ENCODE results near the gene TIMP2. TPM values are rescaled to one million over a fixed set of nuclear protein-coding genes. Genes with fewer than 3 reads are reported as not detected.
A peak's percentile ranks its signal among the peaks of the same experiment; 100 is the strongest.

The TIMP2 gene
- polyA plus RNA-seq, 4 donors: 12.7 to 84.6 (median 44.0) TPM

DNA sequence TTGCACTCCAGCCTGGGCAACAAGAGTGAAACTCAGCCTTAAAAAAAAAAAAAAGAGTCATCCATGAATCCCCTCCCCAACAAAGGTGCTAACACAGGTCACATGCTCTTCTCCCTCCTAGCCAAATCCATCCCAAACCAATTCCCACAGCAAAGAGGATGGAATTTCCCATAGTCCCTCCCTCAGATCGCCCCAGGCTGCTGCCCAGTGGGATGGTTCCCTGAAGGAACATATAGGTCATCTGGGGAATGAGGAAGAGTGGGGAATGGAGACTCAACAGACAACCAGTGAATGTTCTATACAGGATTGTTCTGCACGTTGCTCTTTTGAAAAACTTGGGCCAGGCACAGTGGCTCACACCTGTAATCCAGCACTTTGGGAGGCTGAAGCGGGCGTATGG lies 36.4 kb upstream of the TIMP2 start:
- FAIRE-seq (no peak), DNase-seq (no peak)
- Histone ChIP-seq H3K4me1 (ENCODE audit: control insufficient read depth in 3 of 3, insufficient read depth in 2 of 3, low read depth in 1 of 3, low read length in 2 of 3) (peaks cover 0 to 41% (median 5%) of the 10 kb centered on the region in 3 donors), H3K27ac (ENCODE audit: low read depth in 1 of 3, low read length in 2 of 3) (peak overlapping the region; percentile 12 to 81 (median 61)), H3K9me3 (ENCODE audit: control insufficient read depth in 2 of 2, insufficient read depth in 1 of 2, low read depth in 1 of 2, low read length in 1 of 2) (no peaks in the 10 kb centered on the region), H3K27me3 (ENCODE audit: control insufficient read depth in 3 of 3, insufficient read depth in 3 of 3, low read length in 3 of 3) (no peaks in the 10 kb centered on the region), H3K4me3 (ENCODE audit: low read depth in 1 of 3, low read length in 3 of 3) (no peak overlapping the region), H3K36me3 (ENCODE audit: control insufficient read depth in 3 of 3, insufficient read depth in 2 of 3, low read depth in 1 of 3, low read length in 3 of 3) (peaks cover 0 to 14% (median 0%) of the 10 kb centered on the region in 3 donors)
- WGBS, 3 donors: 86 to 87% (median 87%) methylated on average over 4 of the region's 4 CpGs

GRCh38 chr17:78960928-78961327 lies 35.7 kb upstream of the TIMP2 start:
- Histone ChIP-seq H3K9me3 (ENCODE audit: control insufficient read depth in 2 of 2, insufficient read depth in 1 of 2, low read depth in 1 of 2, low read length in 1 of 2) (no peaks in the 10 kb centered on the region), H3K36me3 (ENCODE audit: control insufficient read depth in 3 of 3, insufficient read depth in 2 of 3, low read depth in 1 of 3, low read length in 3 of 3) (peaks cover 0 to 9% (median 0%) of the 10 kb centered on the region in 3 donors), H3K4me1 (ENCODE audit: control insufficient read depth in 3 of 3, insufficient read depth in 2 of 3, low read depth in 1 of 3, low read length in 2 of 3) (peaks cover 0 to 41% (median 5%) of the 10 kb centered on the region in 3 donors), H3K27me3 (ENCODE audit: control insufficient read depth in 3 of 3, insufficient read depth in 3 of 3, low read length in 3 of 3) (no peaks in the 10 kb centered on the region), H3K4me3 (ENCODE audit: low read depth in 1 of 3, low read length in 3 of 3) (no peak overlapping the region), H3K27ac (ENCODE audit: low read depth in 1 of 3, low read length in 2 of 3) (peak overlapping the region; percentile 22 to 49 (median 38))
- FAIRE-seq (no peak), DNase-seq (peak; percentile 59 to 71)
- 31 to 62% (median 54%) methylated on average over 5 of the region's 5 CpGs for WGBS, 3 donors

DNA sequence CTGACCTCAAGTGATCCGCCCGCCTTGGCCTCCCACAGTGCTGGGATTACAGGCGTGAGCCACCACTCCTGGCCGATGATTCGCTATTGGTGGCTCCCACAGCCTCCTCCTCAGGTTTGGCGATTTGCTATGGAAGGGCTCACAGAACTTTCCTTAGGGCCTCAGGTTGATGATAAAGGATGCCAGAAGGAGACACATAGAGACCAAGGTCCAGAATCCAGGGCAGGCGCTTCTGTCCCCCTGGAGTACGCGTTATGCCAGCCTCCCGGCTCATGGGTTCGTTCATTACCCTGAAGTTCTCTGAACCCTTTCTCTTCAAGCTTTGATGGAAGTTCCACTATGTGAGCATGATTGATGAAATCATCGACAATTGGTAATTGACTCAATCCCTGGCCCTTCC lies 34.6 kb upstream of the TIMP2 start:
- peak; percentile 49 to 54 for DNase-seq
- no peak overlapping the region for H3K4me3 ChIP-seq (ENCODE audit: low read depth in 1 of 3, low read length in 3 of 3)
- 76 to 91% (median 91%) methylated on average over 12 of the region's 12 CpGs for WGBS, 3 donors
- H3K36me3 ChIP-seq (ENCODE audit: control insufficient read depth in 3 of 3, insufficient read depth in 2 of 3, low read depth in 1 of 3, low read length in 3 of 3): no peaks in the 10 kb centered on the region
- H3K27ac ChIP-seq (ENCODE audit: low read depth in 1 of 3, low read length in 2 of 3): peak overlapping the region in 1 of 3 donors; percentile 39
- H3K9me3 ChIP-seq (ENCODE audit: control insufficient read depth in 2 of 2, insufficient read depth in 1 of 2, low read depth in 1 of 2, low read length in 1 of 2): no peaks in the 10 kb centered on the region
- H3K4me1 ChIP-seq (ENCODE audit: control insufficient read depth in 3 of 3, insufficient read depth in 2 of 3, low read depth in 1 of 3, low read length in 2 of 3): peaks cover 0 to 41% (median 5%) of the 10 kb centered on the region in 3 donors
- no peaks in the 10 kb centered on the region for H3K27me3 ChIP-seq (ENCODE audit: control insufficient read depth in 3 of 3, insufficient read depth in 3 of 3, low read length in 3 of 3)
- no peak for FAIRE-seq

DNA sequence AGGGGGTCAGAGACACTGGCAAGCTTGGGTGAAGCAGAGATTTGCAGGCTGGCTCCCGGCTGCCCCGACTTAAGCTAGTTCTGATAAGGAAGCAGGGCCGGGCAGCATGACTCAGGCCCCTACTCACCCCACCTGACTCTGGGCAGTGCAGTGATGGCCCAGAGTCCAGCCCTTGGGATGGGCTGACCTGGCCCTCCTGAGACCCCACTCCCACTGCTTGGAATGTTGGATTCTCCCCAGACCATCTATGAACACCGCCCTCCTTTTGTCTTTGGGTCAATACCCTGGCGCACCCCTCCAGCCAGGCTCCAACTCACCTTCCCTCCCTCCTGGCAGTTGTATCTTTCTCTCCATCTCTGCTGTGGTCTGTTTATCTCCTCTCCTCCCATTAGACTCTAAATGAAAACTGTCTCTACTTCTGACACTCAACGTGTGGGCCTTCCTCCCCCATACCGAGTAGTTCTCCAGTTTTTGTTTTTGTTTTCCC lies 33.5 kb upstream of the TIMP2 start:
- FAIRE-seq (no peak), DNase-seq (peak; percentile 66 to 80)

GRCh38 chr17:78957128-78957527 lies 31.9 kb upstream of the TIMP2 start:
- no peak overlapping the region for H3K27ac ChIP-seq (ENCODE audit: low read depth in 1 of 3, low read length in 2 of 3)
- WGBS, 3 donors: 68 to 81% (median 71%) methylated on average over 12 of the region's 12 CpGs
- H3K4me1 ChIP-seq (ENCODE audit: control insufficient read depth in 3 of 3, insufficient read depth in 2 of 3, low read depth in 1 of 3, low read length in 2 of 3): peaks cover 0 to 34% (median 5%) of the 10 kb centered on the region in 3 donors
- DNase-seq (no peak), FAIRE-seq (no peak)
- no peak overlapping the region for H3K4me3 ChIP-seq (ENCODE audit: low read depth in 1 of 3, low read length in 3 of 3)
- no peaks in the 10 kb centered on the region for H3K27me3 ChIP-seq (ENCODE audit: control insufficient read depth in 3 of 3, insufficient read depth in 3 of 3, low read length in 3 of 3)
- H3K36me3 ChIP-seq (ENCODE audit: control insufficient read depth in 3 of 3, insufficient read depth in 2 of 3, low read depth in 1 of 3, low read length in 3 of 3): no peaks in the 10 kb centered on the region
- H3K9me3 ChIP-seq (ENCODE audit: control insufficient read depth in 2 of 2, insufficient read depth in 1 of 2, low read depth in 1 of 2, low read length in 1 of 2): no peaks in the 10 kb centered on the region

More for the DNA sequence above, 33.5 kb upstream of the TIMP2 start:
- Histone ChIP-seq H3K27me3 (ENCODE audit: control insufficient read depth in 3 of 3, insufficient read depth in 3 of 3, low read length in 3 of 3) (no peaks in the 10 kb centered on the region), H3K36me3 (ENCODE audit: control insufficient read depth in 3 of 3, insufficient read depth in 2 of 3, low read depth in 1 of 3, low read length in 3 of 3) (no peaks in the 10 kb centered on the region), H3K27ac (ENCODE audit: low read depth in 1 of 3, low read length in 2 of 3) (peak overlapping the region in 2 of 3 donors; percentile 1 to 25), H3K4me3 (ENCODE audit: low read depth in 1 of 3, low read length in 3 of 3) (no peak overlapping the region), H3K9me3 (ENCODE audit: control insufficient read depth in 2 of 2, insufficient read depth in 1 of 2, low read depth in 1 of 2, low read length in 1 of 2) (no peaks in the 10 kb centered on the region), H3K4me1 (ENCODE audit: control insufficient read depth in 3 of 3, insufficient read depth in 2 of 3, low read depth in 1 of 3, low read length in 2 of 3) (peaks cover 0 to 40% (median 5%) of the 10 kb centered on the region in 3 donors)
- WGBS, 3 donors: 64 to 74% (median 67%) methylated on average over 6 to 7 of the region's 7 CpGs

- no peak for DNase-seq
- Histone ChIP-seq H3K27me3 (ENCODE audit: control insufficient read depth in 3 of 3, insufficient read depth in 3 of 3, low read length in 3 of 3) (no peaks in the 10 kb centered on the region), H3K4me1 (ENCODE audit: control insufficient read depth in 3 of 3, insufficient read depth in 2 of 3, low read depth in 1 of 3, low read length in 2 of 3) (peaks cover 2 to 31% (median 2%) of the 10 kb centered on the region in 3 donors), H3K9me3 (ENCODE audit: control insufficient read depth in 2 of 2, insufficient read depth in 1 of 2, low read depth in 1 of 2, low read length in 1 of 2) (peaks cover 0 to under 1% of the 10 kb centered on the region in 2 donors), H3K4me3 (ENCODE audit: low read depth in 1 of 3, low read length in 3 of 3) (no peak overlapping the region), H3K36me3 (ENCODE audit: control insufficient read depth in 3 of 3, insufficient read depth in 2 of 3, low read depth in 1 of 3, low read length in 3 of 3) (no peaks in the 10 kb centered on the region), H3K27ac (ENCODE audit: low read depth in 1 of 3, low read length in 2 of 3) (no peak overlapping the region)
- FAIRE-seq: no peak
- 82 to 90% (median 88%) methylated on average over 11 of the region's 11 CpGs for WGBS, 3 donors
Observed at GRCh38 chr17:78956254-78956653, 31.1 kb upstream of the TIMP2 start.

- peaks cover 2 to 24% (median 2%) of the 10 kb centered on the region in 3 donors for H3K4me1 ChIP-seq (ENCODE audit: control insufficient read depth in 3 of 3, insufficient read depth in 2 of 3, low read depth in 1 of 3, low read length in 2 of 3)
- no peak overlapping the region for H3K27ac ChIP-seq (ENCODE audit: low read depth in 1 of 3, low read length in 2 of 3)
- H3K27me3 ChIP-seq (ENCODE audit: control insufficient read depth in 3 of 3, insufficient read depth in 3 of 3, low read length in 3 of 3): no peaks in the 10 kb centered on the region
- H3K9me3 ChIP-seq (ENCODE audit: control insufficient read depth in 2 of 2, insufficient read depth in 1 of 2, low read depth in 1 of 2, low read length in 1 of 2): peaks cover 0 to 16% of the 10 kb centered on the region in 2 donors
- 82 to 91% (median 87%) methylated on average over 14 of the region's 14 CpGs for WGBS, 3 donors
- no peaks in the 10 kb centered on the region for H3K36me3 ChIP-seq (ENCODE audit: control insufficient read depth in 3 of 3, insufficient read depth in 2 of 3, low read depth in 1 of 3, low read length in 3 of 3)
- DNase-seq (no peak), FAIRE-seq (no peak)
- H3K4me3 ChIP-seq (ENCODE audit: low read depth in 1 of 3, low read length in 3 of 3): no peak overlapping the region
Observed at GRCh38 chr17:78954684-78955083, 29.5 kb upstream of the TIMP2 start.

DNA sequence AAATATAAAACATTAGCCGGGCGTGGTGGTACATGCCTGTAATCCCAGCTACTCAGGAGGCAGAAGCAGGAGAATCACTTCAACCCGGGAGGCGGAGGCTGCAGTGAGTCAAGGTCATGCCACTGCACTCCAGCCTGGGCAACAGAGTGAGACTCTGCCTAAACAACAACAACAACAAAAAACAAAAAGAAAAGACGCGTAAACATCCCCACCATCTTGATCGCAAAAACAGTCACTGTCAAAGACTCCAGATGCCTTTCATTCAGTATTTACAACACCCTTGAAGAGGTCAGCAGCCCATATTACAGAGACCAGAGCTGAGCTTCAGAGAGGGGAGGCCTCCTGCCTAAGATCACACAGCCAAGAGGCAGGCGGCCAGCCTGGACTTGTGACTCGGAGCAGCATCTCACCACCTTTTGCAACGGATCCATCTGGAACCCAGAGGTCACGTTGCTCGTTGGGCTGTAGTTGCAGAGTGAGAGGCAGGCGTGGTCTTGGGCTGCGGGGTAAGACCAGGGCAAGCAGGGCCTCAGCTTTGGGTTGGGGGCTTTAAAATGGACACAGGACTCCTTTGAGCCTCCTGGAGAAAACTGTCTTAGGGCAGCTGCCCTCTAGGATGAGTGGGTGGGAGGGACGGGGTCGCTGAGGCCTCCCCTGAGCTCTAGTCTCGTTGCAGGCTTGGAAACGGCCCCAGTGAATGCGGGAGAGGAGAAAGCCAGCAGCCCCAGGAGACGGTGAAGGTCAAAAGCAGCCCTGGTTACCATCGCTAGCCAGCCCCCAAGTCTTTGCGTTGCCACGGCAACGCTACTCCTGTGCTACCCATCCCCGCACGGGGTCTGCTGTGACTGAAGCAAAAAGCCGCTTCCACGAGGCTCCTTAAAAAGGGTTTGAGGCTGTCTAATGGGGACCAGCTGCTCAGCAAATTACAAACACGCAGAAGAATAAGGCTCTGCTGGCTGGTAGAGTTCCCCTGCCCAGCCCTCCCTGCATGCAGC lies 28.5 kb upstream of the TIMP2 start:
- WGBS, 3 donors: 73 to 85% (median 83%) methylated on average over 29 of the region's 29 CpGs
- Histone ChIP-seq H3K27ac (ENCODE audit: low read depth in 1 of 3, low read length in 2 of 3) (no peak overlapping the region), H3K4me3 (ENCODE audit: low read depth in 1 of 3, low read length in 3 of 3) (no peak overlapping the region), H3K36me3 (ENCODE audit: control insufficient read depth in 3 of 3, insufficient read depth in 2 of 3, low read depth in 1 of 3, low read length in 3 of 3) (no peaks in the 10 kb centered on the region), H3K27me3 (ENCODE audit: control insufficient read depth in 3 of 3, insufficient read depth in 3 of 3, low read length in 3 of 3) (no peaks in the 10 kb centered on the region), H3K4me1 (ENCODE audit: control insufficient read depth in 3 of 3, insufficient read depth in 2 of 3, low read depth in 1 of 3, low read length in 2 of 3) (peaks cover under 1 to 19% (median 2%) of the 10 kb centered on the region in 3 donors), H3K9me3 (ENCODE audit: control insufficient read depth in 2 of 2, insufficient read depth in 1 of 2, low read depth in 1 of 2, low read length in 1 of 2) (peaks cover 0 to 16% of the 10 kb centered on the region in 2 donors)
- no peak for FAIRE-seq
- DNase-seq: no peak
